T-helper 22 cell (primary cell): ENCODE results near the gene PPP2R5C.
"Not testable (repeated sequence)": the region's sequence is repeated elsewhere in the genome, so short reads cannot be mapped to it uniquely, and the experiment has no call there.

Experiments
- DNase-seq: peaks from one replicate; pipeline ENCODE4 v3.0.0-alpha.2; 2020; ENCODE audit warnings: low read depth

Gene PPP2R5C

DNA sequence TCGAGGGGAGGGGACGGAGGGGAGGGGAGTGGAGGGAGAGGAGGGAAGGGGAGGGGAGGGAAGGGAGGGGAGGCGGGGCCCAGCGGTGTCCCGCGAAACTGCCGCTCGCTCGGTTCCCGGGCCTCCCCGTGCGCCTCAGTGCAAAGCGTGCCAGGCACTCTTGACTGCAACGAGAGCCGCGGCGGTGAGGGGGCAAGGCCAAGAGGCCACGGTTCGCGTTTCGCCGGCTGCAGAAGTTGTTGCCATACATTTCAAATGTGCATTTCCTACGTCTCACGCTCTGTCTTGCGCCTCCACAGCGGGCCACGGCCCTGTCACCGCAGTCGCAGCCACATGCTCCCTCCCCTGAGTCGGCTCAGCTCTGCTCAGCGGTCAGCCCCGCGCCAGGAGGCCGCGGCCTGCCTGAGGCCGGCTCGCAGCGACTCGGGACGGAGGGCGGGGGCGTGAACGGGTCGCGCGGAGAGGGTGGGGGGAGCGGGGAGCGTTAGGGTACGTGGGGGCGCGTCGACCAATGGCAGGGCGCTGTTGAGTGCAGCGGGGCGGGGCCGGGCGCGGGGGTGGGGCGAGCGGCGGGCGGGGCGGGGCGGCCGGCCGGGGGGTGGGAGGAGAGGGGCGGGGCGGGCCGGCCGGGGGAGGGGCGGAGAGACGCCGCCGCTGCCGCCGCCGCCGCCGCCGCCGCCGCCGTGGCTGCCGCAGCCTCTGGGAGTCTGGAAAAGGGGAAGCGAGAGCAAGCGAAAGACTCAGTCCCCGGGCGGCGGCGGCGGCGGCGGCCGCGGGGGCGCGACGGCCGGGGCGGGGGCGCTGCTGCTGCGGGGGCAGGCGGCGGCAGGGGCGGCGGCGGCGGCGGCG is at the start of gene PPP2R5C:
PPP2R5C (plus strand) TSS at position 678 of the 849 bp plus-strand sequence. CDS start 185 bp downstream, outside the sequence.
- peak; percentile 83 for DNase-seq

- not testable (repeated sequence) for DNase-seq
Observed at GRCh38 chr14:101711857-101712233, 49.7 kb upstream of the PPP2R5C start.

GRCh38 chr14:101712341-101712740 is 49.2 kb upstream of the PPP2R5C start:
- DNase-seq = not testable (repeated sequence)

GRCh38 chr14:101713091-101713490 is 48.4 kb upstream of the PPP2R5C start:
- DNase-seq = not testable (repeated sequence)

DNA sequence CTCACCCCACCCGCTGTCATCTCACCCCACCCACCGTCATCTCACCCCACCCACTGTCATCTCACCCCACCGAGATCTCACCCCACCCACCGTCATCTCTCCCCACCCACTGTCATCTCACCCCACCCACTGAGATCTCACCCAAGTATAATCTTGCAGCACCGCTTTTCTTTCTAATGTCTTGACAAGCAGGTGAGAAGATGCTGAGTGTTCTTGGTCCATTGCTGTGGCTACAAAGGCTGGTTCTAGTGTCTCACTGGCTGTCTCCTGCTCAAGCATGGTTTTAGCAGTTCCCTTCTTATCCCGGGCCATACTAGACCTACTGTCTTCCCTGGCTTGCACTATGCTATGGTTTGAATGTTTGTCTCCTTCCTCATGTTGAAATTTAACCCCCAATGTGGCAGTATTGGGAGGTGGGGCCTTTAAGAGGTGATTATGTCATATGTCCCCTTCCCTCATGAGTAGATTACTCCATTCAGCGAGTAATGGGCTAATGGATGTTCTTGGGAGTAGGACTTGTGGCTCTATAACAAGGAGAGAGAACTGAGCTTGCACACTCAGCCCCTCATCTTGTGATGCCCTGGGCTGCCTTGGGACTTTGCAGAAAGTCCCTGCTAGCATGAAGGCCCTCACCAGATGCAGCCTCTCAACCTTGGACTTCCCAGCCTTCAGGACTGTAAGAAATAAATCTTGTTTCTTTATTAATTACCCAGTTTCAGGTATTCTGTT is 47.7 kb upstream of the PPP2R5C start:
- DNase-seq = no peak

DNA sequence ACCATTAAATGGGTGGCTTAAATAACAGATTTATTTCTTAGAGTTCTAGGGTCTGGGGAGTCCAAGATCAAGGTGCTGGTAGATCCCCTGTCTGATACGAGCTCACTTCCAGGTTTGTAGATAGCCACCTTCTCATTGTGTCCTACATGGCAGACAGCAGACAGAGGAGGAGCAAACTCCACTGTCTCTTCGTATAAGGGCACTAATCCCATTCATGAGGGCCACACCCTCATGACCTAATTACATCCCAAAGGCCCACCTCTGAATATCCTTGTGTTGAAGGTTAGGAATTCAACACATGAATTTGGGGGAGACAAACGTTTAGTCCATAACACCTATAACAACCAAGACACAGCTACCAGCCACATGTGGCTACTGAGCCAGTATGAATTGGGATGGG is 47.1 kb upstream of the PPP2R5C start:
- DNase-seq = no peak

- no peak for DNase-seq
Observed at GRCh38 chr14:101715210-101716076, 46.1 kb upstream of the PPP2R5C start.

- no peak for DNase-seq
Observed at GRCh38 chr14:101716077-101716950, 45.2 kb upstream of the PPP2R5C start.

DNA sequence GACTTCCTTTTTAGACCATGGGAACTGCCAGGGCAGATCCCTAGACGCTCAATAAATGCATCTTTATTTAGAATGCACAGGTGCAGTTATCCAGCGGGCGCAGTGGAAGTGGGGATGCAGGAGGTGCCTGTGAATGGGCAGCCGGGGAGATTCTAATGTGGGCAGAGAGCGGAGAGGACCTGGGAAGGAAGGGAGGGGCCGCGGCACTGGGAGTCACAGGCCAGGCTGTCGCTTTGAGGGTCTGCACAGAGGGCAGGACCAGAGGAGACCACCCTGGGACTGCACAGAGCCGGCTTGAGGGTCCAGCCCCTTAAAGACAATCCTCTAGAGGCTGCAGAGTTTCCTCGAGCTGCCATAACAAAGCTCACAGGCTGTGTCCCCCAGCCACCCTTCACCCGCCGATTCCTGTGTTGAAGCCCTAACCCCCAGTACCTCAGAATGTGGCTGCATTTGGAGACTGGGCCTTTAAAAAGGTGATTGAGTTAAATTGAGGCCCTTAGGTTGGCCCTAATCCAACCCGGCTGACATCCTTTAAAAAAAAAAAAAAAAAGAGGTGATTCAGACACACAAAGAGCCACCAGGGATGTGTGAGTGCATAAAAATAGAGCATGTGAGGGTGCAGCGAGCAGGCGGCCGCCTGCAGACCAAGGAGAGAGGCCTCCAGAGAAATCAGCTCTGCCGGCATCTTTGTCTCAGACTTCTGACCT is 44.4 kb upstream of the PPP2R5C start:
- DNase-seq = no peak

DNA sequence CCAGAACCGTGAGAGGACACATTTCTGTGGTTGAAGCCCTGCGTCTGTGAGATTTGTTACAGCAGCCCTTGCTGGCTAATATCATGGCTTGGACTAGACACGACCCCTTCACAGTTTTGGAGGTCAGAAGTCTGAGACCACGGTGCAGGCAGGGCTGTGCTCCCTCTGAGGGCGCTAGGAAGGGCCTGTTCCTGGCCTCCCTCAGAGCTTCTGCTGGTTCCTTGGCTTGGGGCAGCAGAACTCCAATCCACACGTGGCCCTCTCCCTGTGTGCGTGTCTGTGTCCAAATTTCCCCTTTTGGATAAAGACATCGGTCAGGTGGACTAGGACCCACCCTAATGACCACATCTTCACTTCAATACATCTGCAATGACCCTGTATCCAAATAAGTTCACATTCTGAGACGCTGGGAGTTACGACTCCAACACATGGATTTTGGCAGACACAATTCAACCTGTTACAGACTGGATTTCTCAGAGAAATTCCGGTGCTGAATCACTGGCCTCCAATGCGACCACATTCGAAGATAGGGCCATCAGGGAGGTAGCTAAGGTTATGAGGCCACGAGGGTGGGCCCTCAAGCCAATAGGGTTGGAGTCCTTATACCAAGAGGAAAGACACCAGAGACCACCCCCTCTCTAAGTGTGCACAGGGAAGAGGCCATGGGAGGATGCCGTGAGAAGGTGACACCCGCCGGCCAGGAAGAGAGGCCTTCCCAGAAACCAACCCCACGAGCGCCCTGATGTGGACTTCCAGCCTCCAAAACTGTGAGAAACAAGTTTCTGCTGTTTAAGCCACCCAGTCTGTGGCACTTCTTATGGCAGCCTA is 43.6 kb upstream of the PPP2R5C start:
- no peak for DNase-seq

DNA sequence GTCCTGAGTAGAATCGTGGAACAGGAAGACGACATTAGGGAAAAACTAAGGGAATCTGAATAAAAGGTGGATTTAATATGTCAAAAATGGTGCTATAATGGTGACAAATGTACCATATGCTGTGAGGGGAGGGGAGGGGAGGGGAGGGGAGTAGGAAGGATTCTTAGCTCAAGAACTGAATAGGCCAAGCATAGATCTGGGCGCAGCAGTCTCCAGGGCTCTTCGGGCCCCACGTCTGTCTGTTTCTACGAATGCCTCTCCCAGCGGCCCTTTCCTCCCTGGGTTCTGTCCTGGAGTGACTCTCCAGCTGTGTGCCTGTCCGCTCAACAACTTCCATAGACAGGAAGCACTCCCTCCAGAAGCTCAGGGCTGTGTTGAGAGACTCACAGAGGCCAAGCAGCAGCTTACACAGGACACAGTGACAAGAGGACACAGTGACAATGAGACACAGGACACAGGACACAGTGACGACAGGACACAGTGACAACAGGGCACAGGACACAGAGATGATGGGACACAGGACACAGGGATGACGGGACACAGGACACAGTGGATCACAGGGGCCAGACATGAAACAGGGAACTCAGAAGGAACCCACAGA is 42.4 kb upstream of the PPP2R5C start:
- DNase-seq = no peak

DNA sequence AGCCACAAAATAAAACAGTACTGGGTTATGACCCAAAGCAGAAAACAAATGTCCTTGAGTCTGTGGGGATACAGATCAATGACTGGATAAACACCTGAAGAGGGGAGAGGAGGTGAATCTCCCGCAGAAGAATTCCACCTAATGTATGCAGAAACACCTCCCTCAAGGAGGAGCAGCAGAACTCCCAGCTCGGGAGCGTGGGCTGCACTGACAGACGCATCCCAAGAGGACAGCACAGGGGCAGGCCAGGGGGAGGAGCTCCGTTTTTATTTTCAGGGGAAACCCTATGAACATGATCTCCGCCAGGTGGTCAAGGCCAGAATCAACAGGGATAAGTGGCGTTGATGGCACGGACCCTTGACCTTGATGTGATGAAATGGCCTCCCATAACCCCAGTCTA is 41.8 kb upstream of the PPP2R5C start:
- no peak for DNase-seq

GRCh38 chr14:101721111-101721510 is 40.4 kb upstream of the PPP2R5C start:
- DNase-seq = no peak

- peak; percentile 84 for DNase-seq
Observed at GRCh38 chr14:101721951-101722661, 39.4 kb upstream of the PPP2R5C start.

- DNase-seq = no peak
Observed at GRCh38 chr14:101723061-101723595, 38.4 kb upstream of the PPP2R5C start.

DNA sequence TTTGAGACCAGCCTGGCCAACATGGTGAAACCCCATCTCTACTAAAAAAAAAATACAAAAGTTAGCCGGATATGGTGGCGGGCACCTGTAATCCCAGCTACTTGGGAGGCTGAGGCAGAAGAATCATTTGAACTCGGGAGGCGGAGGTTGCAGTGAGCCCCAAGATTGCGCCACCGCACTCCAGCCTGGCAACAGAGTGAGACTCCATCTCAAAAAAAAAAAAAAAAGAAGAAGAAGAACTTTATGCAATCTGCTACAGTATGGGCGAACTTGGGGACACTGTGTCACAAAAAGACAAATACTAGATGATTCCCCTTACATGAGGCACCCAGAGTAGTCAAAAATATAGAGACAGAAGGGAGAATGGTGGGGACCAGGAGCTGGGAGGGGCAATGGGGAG is 35.9 kb upstream of the PPP2R5C start:
- DNase-seq = not testable (repeated sequence)

- no peak for DNase-seq
Observed at GRCh38 chr14:101726295-101726953, 35.1 kb upstream of the PPP2R5C start.

DNA sequence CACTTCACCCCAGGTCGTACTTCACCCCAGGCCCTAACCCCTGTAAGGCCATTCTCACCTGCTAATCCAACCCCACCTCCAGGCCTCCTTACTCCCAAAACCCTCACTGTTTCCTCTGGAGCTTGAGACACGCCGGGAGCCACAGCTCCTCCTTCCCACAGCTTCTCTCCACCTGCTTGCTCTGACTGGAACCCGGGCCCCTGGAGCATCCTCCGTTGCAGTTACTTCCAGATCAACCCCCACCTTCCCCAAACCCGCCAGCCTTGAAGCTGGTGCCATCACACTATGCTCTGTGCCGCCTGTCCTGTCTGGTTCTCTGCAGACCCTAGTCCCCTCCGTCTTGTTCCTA is 34.6 kb upstream of the PPP2R5C start:
- DNase-seq = no peak
